Mesothelial cell of epicardium (in vitro differentiated cells): ENCODE data around the gene PRRG3. TPM values are rescaled to one million over a fixed set of nuclear protein-coding genes. Genes with fewer than 3 reads are reported as not detected.
A peak's percentile ranks its signal among the peaks of the same experiment; 100 is the strongest.
"Not testable (repeated sequence)": the region's sequence is repeated elsewhere in the genome, so short reads cannot be mapped to it uniquely, and the experiment has no call there.

Experiments
- DNase-seq, 2 experiments: peaks; one replicate each; pipeline ENCODE4 v3.0.0; 2021; ENCODE audit warnings: low spot score in 2 of 2; ENCODE audit not compliant: unreplicated experiment in 2 of 2
- H3K27ac Mint-ChIP-seq: 2 replicates; pipeline ENCODE4 v1.8.0; 2021; ENCODE audit warnings: mixed read lengths
- H3K27me3 Mint-ChIP-seq: 2 replicates; pipeline ENCODE4 v1.8.0; 2021; ENCODE audit warnings: low read depth, mixed read lengths
- H3K36me3 Mint-ChIP-seq: 2 replicates; pipeline ENCODE4 v1.8.0; 2021; ENCODE audit warnings: mixed read lengths
- H3K4me1 Mint-ChIP-seq: 2 replicates; pipeline ENCODE4 v1.8.0; 2021; ENCODE audit warnings: mixed read lengths
- H3K4me3 Mint-ChIP-seq: 2 replicates; pipeline ENCODE4 v1.8.0; 2021; ENCODE audit warnings: mild to moderate bottlenecking, moderate library complexity, mixed read lengths
- H3K9me3 Mint-ChIP-seq: 2 replicates; pipeline ENCODE4 v1.8.0; 2021; ENCODE audit warnings: mixed read lengths
- CTCF ChIP-seq: fragments of 200-600 bp; sonication (generic); IDR thresholded peaks from one replicate; pipeline ENCODE4 v1.5.0; 2021; ENCODE audit warnings: antibody characterized with exemption; ENCODE audit not compliant: unreplicated experiment
- total RNA-seq: library from RNA; stranded (reverse); gene quantifications from 3 replicates; pipeline ENCODE4 v1.2.1, GENCODE V29; 2021

The PRRG3 gene
- total RNA-seq, 1 donor from 2014 or later = 2.5 TPM

- Mint-ChIP-seq H3K36me3 (no peaks in the 10 kb centered on the region), H3K27ac (no peak overlapping the region), H3K4me1 (no peaks in the 10 kb centered on the region), H3K9me3 (no peaks in the 10 kb centered on the region), H3K4me3 (no peak overlapping the region), H3K27me3 (peaks cover 26% of the 10 kb centered on the region)
- no peak for DNase-seq
- TF ChIP-seq CTCF = no peak
Measured at GRCh38 chrX:151687635-151688034, 7.6 kb upstream of the PRRG3 start.

DNA sequence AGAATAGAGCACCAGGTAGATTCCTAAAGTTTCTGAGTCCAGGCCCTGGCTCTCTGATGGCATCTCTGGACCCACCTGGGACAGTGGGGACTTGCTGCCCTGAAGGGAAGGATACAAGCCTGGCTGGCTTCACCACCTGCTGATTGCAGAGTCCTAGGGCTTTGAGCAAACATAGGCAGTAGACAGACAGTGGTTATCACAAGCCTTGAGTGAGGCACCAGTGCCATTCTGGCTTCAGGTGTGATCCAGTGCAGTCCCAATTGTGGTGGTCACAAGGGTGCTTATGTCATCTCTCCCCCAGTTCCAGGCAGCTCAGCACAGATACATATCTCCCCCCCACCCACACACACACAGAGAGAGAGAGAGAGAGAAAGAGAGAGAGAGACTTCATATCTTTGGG, 6.6 kb upstream of the PRRG3 start:
- no peak for DNase-seq
- no peaks in the 10 kb centered on the region for H3K36me3 Mint-ChIP-seq
- TF ChIP-seq CTCF = no peak
- no peak overlapping the region for H3K27ac Mint-ChIP-seq
- H3K4me1 Mint-ChIP-seq = no peaks in the 10 kb centered on the region
- H3K27me3 Mint-ChIP-seq = peaks cover 17% of the 10 kb centered on the region
- H3K9me3 Mint-ChIP-seq = no peaks in the 10 kb centered on the region
- no peak overlapping the region for H3K4me3 Mint-ChIP-seq

- H3K4me3 Mint-ChIP-seq = no peak overlapping the region
- TF ChIP-seq CTCF = no peak
- H3K27me3 Mint-ChIP-seq = peaks cover 25% of the 10 kb centered on the region
- H3K36me3 Mint-ChIP-seq = no peaks in the 10 kb centered on the region
- H3K9me3 Mint-ChIP-seq = peaks cover 4% of the 10 kb centered on the region
- no peak for DNase-seq
- peaks cover 5% of the 10 kb centered on the region for H3K4me1 Mint-ChIP-seq
- H3K27ac Mint-ChIP-seq = no peak overlapping the region
Measured at GRCh38 chrX:151692825-151693224, 2.4 kb upstream of the PRRG3 start.

DNA sequence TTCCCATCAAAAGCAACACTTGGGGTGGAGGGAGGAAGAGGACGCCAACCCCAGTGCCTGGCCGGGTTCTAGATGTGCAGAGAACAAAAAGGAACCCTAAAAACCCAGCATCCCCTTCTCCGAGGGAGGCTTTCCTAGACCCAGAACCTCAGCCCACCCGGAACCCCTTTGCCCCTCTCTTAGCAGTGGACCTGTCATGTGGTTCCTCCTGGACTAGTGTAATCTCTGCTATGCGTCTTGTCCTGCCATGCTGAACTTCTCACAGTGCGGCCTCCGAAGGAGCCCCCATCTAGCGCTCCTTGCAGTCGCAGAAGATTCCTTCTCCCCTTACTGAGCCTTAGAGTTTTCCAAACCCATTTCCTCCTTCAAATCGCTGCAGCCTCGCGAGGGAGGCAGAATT, 1.1 kb upstream of the PRRG3 start:
- Mint-ChIP-seq H3K9me3 (peaks cover 4% of the 10 kb centered on the region), H3K4me3 (peak overlapping the region; percentile 50), H3K27ac (no peak overlapping the region), H3K27me3 (peaks cover 32% of the 10 kb centered on the region), H3K36me3 (no peaks in the 10 kb centered on the region), H3K4me1 (peaks cover 5% of the 10 kb centered on the region)
- no peak for TF ChIP-seq CTCF
- DNase-seq = no peak

GRCh38 chrX:151695583-151696340, 504 bp downstream of the PRRG3 start:
- Mint-ChIP-seq H3K36me3 (no peaks in the 10 kb centered on the region), H3K9me3 (peaks cover 4% of the 10 kb centered on the region), H3K27ac (no peak overlapping the region), H3K4me3 (peak overlapping the region; percentile 60), H3K4me1 (peaks cover 5% of the 10 kb centered on the region), H3K27me3 (peaks cover 33% of the 10 kb centered on the region)
- no peak for DNase-seq
- no peak for TF ChIP-seq CTCF

- H3K9me3 Mint-ChIP-seq, H3K36me3 Mint-ChIP-seq, H3K27ac Mint-ChIP-seq, H3K4me3 Mint-ChIP-seq, H3K4me1 Mint-ChIP-seq, DNase-seq: not testable (repeated sequence)
- peaks cover 33% of the 10 kb centered on the region for H3K27me3 Mint-ChIP-seq
Measured at GRCh38 chrX:151697082-151697481, 1.8 kb downstream of the PRRG3 start.
